HepG2 (cell line): Measurements from ENCODE around the gene SLC38A2. TPM values are rescaled to one million over a fixed set of nuclear protein-coding genes. Genes with fewer than 3 reads are reported as not detected.

Experiments
- CCAR2 ChIP-seq: fragments of 200-400 bp; formaldehyde crosslinking; optimal IDR thresholded peaks from 2 replicates; pipeline ENCODE3; 2018; ENCODE audit warnings: low read depth, mild to moderate bottlenecking, low read length, moderate library complexity
- CCDC6 ChIP-seq: sonication (generic); formaldehyde crosslinking; IDR thresholded peaks from 2 replicates; pipeline ENCODE4 v1.8.1; 2022; ENCODE audit warnings: mild to moderate bottlenecking, missing genetic modification reagents, moderate library complexity
- DR1 ChIP-seq: sonication (generic); formaldehyde crosslinking; IDR thresholded peaks from 2 replicates; pipeline ENCODE4 v1.8.0; 2021; ENCODE audit warnings: mild to moderate bottlenecking, missing genetic modification reagents, inconsistent platforms
- FIP1L1 ChIP-seq: fragments of 200-400 bp; formaldehyde crosslinking; IDR thresholded peaks from 2 replicates; pipeline ENCODE4 v1.6.1; 2018; ENCODE audit warnings: low read depth, mild to moderate bottlenecking, low read length, moderate library complexity, borderline replicate concordance; ENCODE audit not compliant: insufficient read depth
- KDM6A ChIP-seq: IDR thresholded peaks from 2 replicates; pipeline ENCODE4 v1.6.1; 2016; ENCODE audit warnings: low read depth
- NFYB ChIP-seq: sonication (generic); formaldehyde crosslinking; IDR thresholded peaks from 2 replicates; pipeline ENCODE4 v1.4.0; 2020; ENCODE audit warnings: missing genetic modification reagents
- RAD51 ChIP-seq: fragments of 450-650 bp; IDR thresholded peaks from 2 replicates; pipeline ENCODE4 v1.6.1; 2016; ENCODE audit warnings: borderline replicate concordance
- SIN3B ChIP-seq: fragments of 150-350 bp; IDR thresholded peaks from 2 replicates; pipeline ENCODE4 v1.6.1; 2014; ENCODE audit warnings: low read length
- TOPORS ChIP-seq: sonication (generic); formaldehyde crosslinking; IDR thresholded peaks from 2 replicates; pipeline ENCODE4 v1.8.0; 2023; ENCODE audit warnings: mild to moderate bottlenecking, missing genetic modification reagents
- ZNF431 ChIP-seq: sonication (generic); formaldehyde crosslinking; IDR thresholded peaks from 2 replicates; pipeline ENCODE4 v1.9.0; 2022; ENCODE audit warnings: missing genetic modification reagents, low read depth, mild to moderate bottlenecking, borderline replicate concordance
- ZNF530 ChIP-seq: sonication (generic); formaldehyde crosslinking; IDR thresholded peaks from 2 replicates; pipeline ENCODE4 v1.5.0; 2020; ENCODE audit warnings: low read depth, mild to moderate bottlenecking, missing genetic modification reagents
- polyA plus RNA-seq, 8 experiments: library from polyadenylated mRNA; depleted of rRNA in 3 of 8; stranded (reverse) in 7 of 8; unstranded in 1 of 8; fragments of >200 nt; fragmentation: Illumina TruSeq in 4 of 8; extraction: Trizol in 4 of 8; gene quantifications; 2 replicates each; pipeline versions ENCODE4 v1.2.1 to v1.2.3, GENCODE V29; 2011 to 2016; ENCODE audit warnings: low read depth in 4 of 8, missing spikeins in 1 of 8, mixed read lengths in 1 of 8; ENCODE audit not compliant: insufficient read depth in 1 of 8
- total RNA-seq, 5 experiments: library from RNA; depleted of rRNA; stranded (reverse); fragments of >200 nt; fragmentation: Illumina TruSeq; extraction: Trizol; gene quantifications; 2 replicates each; pipeline ENCODE4 v1.2.3, GENCODE V29; 2016; ENCODE audit warnings: low read depth in 1 of 5
- TF ChIP-seq, protein P1 (sequence below), 2 experiments: fragments of 450-650 bp in 1 of 2; sonication (generic) in 1 of 2; formaldehyde crosslinking in 1 of 2; IDR thresholded peaks; 2 replicates each; pipeline versions ENCODE4 v1.6.1 to v1.8.0; 2016 to 2022; ENCODE audit warnings: antibody characterized with exemption in 1 of 2, mild to moderate bottlenecking in 1 of 2, missing genetic modification reagents in 1 of 2
- TF ChIP-seq, protein P2 (sequence below): sonication (generic); formaldehyde crosslinking; IDR thresholded peaks from 2 replicates; pipeline ENCODE4 v1.8.1; 2022; ENCODE audit warnings: mild to moderate bottlenecking, missing genetic modification reagents
- TF ChIP-seq, protein P3 (sequence below): sonication (generic); formaldehyde crosslinking; IDR thresholded peaks from 2 replicates; pipeline ENCODE4 v1.8.1; 2023; ENCODE audit warnings: mild to moderate bottlenecking, missing genetic modification reagents

SLC38A2 gene
- total and polyA plus RNA-seq, 2 of the 13 experiments (the other 11 are each of a cell fraction or from before 2014, with no cell fraction given), result 368 to 880 TPM

DNA sequence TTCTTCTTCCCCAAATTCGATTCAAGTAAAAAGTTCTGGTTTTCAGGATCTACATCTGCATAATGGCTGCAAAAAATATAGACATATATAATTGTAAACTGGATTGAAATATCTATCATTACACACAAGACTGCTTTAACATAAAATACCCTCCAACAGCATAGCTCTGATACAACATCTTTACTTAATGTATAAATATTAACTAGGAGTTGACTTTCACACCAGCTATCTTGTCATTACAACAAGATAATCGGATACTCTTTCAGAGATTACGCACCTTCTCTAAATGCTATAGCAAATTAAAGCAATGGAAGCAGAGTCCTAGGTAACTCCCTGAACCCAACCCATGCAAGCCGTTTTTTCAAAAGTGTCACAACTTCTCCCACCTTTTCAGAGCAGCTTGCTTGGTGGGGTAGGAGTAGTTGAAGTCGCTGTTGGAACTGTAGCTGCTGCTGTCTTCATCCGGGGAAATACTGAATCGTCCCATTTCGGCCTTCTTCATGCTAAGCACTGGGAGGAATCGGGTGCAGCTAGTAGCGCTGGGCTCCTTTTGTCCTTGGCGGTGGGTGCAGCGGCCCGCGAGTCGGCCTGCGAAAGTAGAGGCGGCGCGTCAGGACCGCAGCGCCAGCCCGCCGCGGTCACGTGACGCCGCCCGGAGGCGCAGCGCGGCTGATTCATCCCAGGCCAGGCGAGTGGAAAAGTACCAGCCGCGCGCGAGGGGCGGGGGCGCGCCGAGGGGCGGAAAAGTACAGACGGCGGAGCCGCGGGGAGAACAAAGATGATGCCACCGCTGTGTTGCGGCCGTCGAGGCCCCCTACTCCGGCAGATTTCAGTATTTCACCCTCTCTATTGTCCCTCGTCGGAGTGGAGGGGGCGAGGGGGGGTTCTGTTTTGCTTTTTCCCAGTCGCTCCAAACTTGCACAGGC lies 1.5 kb downstream of the SLC38A2 start (continued):
- TF ChIP-seq, protein P1, sequence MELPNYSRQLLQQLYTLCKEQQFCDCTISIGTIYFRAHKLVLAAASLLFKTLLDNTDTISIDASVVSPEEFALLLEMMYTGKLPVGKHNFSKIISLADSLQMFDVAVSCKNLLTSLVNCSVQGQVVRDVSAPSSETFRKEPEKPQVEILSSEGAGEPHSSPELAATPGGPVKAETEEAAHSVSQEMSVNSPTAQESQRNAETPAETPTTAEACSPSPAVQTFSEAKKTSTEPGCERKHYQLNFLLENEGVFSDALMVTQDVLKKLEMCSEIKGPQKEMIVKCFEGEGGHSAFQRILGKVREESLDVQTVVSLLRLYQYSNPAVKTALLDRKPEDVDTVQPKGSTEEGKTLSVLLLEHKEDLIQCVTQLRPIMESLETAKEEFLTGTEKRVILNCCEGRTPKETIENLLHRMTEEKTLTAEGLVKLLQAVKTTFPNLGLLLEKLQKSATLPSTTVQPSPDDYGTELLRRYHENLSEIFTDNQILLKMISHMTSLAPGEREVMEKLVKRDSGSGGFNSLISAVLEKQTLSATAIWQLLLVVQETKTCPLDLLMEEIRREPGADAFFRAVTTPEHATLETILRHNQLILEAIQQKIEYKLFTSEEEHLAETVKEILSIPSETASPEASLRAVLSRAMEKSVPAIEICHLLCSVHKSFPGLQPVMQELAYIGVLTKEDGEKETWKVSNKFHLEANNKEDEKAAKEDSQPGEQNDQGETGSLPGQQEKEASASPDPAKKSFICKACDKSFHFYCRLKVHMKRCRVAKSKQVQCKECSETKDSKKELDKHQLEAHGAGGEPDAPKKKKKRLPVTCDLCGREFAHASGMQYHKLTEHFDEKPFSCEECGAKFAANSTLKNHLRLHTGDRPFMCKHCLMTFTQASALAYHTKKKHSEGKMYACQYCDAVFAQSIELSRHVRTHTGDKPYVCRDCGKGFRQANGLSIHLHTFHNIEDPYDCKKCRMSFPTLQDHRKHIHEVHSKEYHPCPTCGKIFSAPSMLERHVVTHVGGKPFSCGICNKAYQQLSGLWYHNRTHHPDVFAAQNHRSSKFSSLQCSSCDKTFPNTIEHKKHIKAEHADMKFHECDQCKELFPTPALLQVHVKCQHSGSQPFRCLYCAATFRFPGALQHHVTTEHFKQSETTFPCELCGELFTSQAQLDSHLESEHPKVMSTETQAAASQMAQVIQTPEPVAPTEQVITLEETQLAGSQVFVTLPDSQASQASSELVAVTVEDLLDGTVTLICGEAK (IDR thresholded peaks at IDR 0.05), result no peak
- TF ChIP-seq, protein P1 (CRISPR knock-in tag; IDR thresholded peaks at IDR 0.05), result peak; percentile 61
- TF ChIP-seq FIP1L1, result no peak; the same call in 1 of the 2 replicates
- TF ChIP-seq DR1 (CRISPR knock-in tag), result peak; percentile 36; the same call in 1 of the 2 replicates
- no peak for TF ChIP-seq SIN3B
- no peak for TF ChIP-seq CCAR2
- TF ChIP-seq, protein P2, sequence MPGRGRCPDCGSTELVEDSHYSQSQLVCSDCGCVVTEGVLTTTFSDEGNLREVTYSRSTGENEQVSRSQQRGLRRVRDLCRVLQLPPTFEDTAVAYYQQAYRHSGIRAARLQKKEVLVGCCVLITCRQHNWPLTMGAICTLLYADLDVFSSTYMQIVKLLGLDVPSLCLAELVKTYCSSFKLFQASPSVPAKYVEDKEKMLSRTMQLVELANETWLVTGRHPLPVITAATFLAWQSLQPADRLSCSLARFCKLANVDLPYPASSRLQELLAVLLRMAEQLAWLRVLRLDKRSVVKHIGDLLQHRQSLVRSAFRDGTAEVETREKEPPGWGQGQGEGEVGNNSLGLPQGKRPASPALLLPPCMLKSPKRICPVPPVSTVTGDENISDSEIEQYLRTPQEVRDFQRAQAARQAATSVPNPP (CRISPR knock-in tag), result 0 out of 2 replicates have a peak, but pooled peaks have one; percentile 25
- no peak for TF ChIP-seq KDM6A (CRISPR knock-in tag)
- TF ChIP-seq ZNF431 (CRISPR knock-in tag), result no peak
- TF ChIP-seq RAD51, result peak; percentile 96
- no peak for TF ChIP-seq ZNF530 (CRISPR knock-in tag)
- TF ChIP-seq CCDC6, result peak; percentile 56; the same call in 1 of the 2 replicates
- TF ChIP-seq, protein P3, sequence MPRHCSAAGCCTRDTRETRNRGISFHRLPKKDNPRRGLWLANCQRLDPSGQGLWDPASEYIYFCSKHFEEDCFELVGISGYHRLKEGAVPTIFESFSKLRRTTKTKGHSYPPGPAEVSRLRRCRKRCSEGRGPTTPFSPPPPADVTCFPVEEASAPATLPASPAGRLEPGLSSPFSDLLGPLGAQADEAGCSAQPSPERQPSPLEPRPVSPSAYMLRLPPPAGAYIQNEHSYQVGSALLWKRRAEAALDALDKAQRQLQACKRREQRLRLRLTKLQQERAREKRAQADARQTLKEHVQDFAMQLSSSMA (CRISPR knock-in tag), result 0 out of 2 replicates have a peak, but pooled peaks have one; percentile 47
- peak; percentile 41; the same call in 1 of the 2 replicates for TF ChIP-seq TOPORS
- 0 out of 2 replicates have a peak, but pooled peaks have one; percentile 9 for TF ChIP-seq NFYB (CRISPR knock-in tag)
